Panc1 (cell line): ENCODE measurements around the gene ERFL. TPM values are rescaled to one million over a fixed set of nuclear protein-coding genes. Genes with fewer than 3 reads are reported as not detected.
A peak's percentile ranks its signal among the peaks of the same experiment; 100 is the strongest.

Experiments
- ATAC-seq: fragments of 200-7000 bp; cut with Tn5 transposase; 2 replicates; pipeline ENCODE4 v1.9.1; 2020; ENCODE audit warnings: mild to moderate bottlenecking, moderate library complexity
- BruUV-seq: library from RNA; stranded (reverse); fragments of 400-500 nt; replicated peaks from 2 replicates; lab custom pipeline; 2021; lab: Mats Ljungman, UMichigan
- CTCF ChIA-PET: fragments of 300-600 bp; sonication (Branson Sonifier 250); formaldehyde crosslinking; loops from one replicate; lab custom pipeline; 2022; ENCODE audit warnings: antibody characterized with exemption; lab: Charles Lee
- POLR2A ChIA-PET: fragments of 300-600 bp; sonication (Branson Sonifier 250); formaldehyde crosslinking; loops from one replicate; lab custom pipeline; 2022; ENCODE audit warnings: antibody characterized with exemption; lab: Charles Lee
- DNase-seq: peaks from one replicate; pipeline ENCODE4 v3.0.0-alpha.2; 2010; ENCODE audit warnings: low read depth, low spot score
- H3K27ac ChIP-seq: 2 replicates; pipeline ENCODE4 v1.5.1; 2011; ENCODE audit warnings: mild to moderate bottlenecking, low read length, inconsistent platforms
- H3K27me3 ChIP-seq: fragments of 200-500 bp; sonication (Bioruptor generic); 2 replicates; pipeline ENCODE4 v1.6.0; 2014; ENCODE audit warnings: low read length, inconsistent platforms; ENCODE audit not compliant: control insufficient read depth, insufficient read depth
- H3K36me3 ChIP-seq: fragments of 200-500 bp; sonication (Bioruptor generic); 2 replicates; pipeline ENCODE4 v1.5.1; 2014; ENCODE audit warnings: inconsistent platforms, mild to moderate bottlenecking, low read length, moderate library complexity; ENCODE audit not compliant: control insufficient read depth, insufficient read depth
- H3K4me1 ChIP-seq: 2 replicates; pipeline ENCODE4 v1.5.1; 2011; ENCODE audit warnings: inconsistent platforms, mild to moderate bottlenecking, low read length, moderate library complexity; ENCODE audit not compliant: control insufficient read depth, insufficient read depth
- H3K4me3 ChIP-seq, 2 experiments: 2 replicates each; pipeline ENCODE4 v1.5.1; 2011 to 2012; ENCODE audit warnings: low read depth in 2 of 2, low read length in 2 of 2, mild to moderate bottlenecking in 2 of 2, inconsistent platforms in 1 of 2, moderate library complexity in 1 of 2
- H3K9me3 ChIP-seq: fragments of 200-500 bp; sonication (Bioruptor generic); 2 replicates; pipeline ENCODE4 v1.5.1; 2014; ENCODE audit warnings: low read depth, mild to moderate bottlenecking, inconsistent platforms, low read length, moderate library complexity; ENCODE audit not compliant: control insufficient read depth, insufficient read depth
- POLR2AphosphoS5 ChIP-seq: IDR thresholded peaks from 2 replicates; pipeline ENCODE4 v1.6.1; 2012; ENCODE audit warnings: mild to moderate bottlenecking, low read depth, low read length, moderate library complexity
- SIN3A ChIP-seq: IDR thresholded peaks from 2 replicates; pipeline ENCODE4 v1.6.1; 2012; ENCODE audit warnings: low read depth, mild to moderate bottlenecking, low read length, moderate library complexity, borderline replicate concordance; ENCODE audit not compliant: insufficient read depth
- TCF7L2 ChIP-seq: IDR thresholded peaks from 2 replicates; pipeline ENCODE4 v1.6.1; 2011; ENCODE audit warnings: mild to moderate bottlenecking, low read depth, low read length, inconsistent platforms
- in situ Hi-C: cut with HindIII; loops from 2 replicates; pipeline ENCODE4 v1.10.0; 2016; ENCODE audit warnings: low sequenced_read_pairs, low pct_unique_long_range_greater_than_20kb
- intact Hi-C: fragments of 100-400 bp; cut with micrococcal nuclease; formaldehyde crosslinking; loops from one replicate; pipeline ENCODE4 v1.10.0; 2022; ENCODE audit not compliant: unreplicated experiment
- total RNA-seq: library from RNA; stranded (reverse); gene quantifications from one replicate; pipeline ENCODE4 v1.2.1, GENCODE V29; 2021; ENCODE audit not compliant: unreplicated experiment
- TF ChIP-seq, protein P1 (sequence below): fragments of 450-650 bp; IDR thresholded peaks from 2 replicates; pipeline ENCODE4 v1.5.1; 2017; ENCODE audit warnings: mild to moderate bottlenecking
- TF ChIP-seq, protein P2 (sequence below), 2 experiments: IDR thresholded peaks; 2 replicates each; pipeline ENCODE4 v1.6.1; 2011 to 2012; ENCODE audit warnings: low read depth in 2 of 2, control low read depth in 1 of 2, low read length in 1 of 2, mild to moderate bottlenecking in 1 of 2, moderate library complexity in 1 of 2; ENCODE audit not compliant: insufficient read depth in 1 of 2

ERFL gene
- total RNA-seq, 1 experiment from 2014 or later = 0.18 TPM

DNA sequence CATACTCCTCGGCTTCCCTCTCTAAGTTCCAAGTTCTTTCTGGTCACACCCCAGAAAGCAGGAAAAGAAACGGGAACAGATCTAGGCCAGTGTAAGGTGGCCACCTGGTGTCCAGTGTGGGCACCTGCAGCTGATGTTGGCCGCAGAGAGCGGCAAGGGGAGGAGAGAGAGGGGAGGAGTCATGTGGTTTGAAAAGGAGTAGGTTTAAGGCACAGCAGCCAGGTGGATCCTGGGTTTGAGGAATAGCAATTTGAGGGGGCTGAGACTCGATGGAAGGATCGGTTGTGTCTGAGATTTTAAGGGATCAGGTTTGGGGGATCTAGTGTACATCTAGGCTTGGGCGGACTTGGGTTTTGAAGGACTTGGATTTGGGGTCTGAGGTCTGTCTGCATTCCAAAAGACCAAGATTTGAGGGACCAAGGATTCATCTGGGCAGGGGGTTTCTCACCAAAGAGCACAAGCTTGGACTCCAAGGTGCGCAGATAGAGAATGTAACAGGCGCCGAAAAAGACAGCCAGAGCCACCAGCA, 29.7 kb upstream of the ERFL start:
- H3K4me1 ChIP-seq = peaks cover 7% of the 10 kb centered on the region
- H3K9me3 ChIP-seq = no peaks in the 10 kb centered on the region
- DNase-seq (peak; percentile 41), ATAC-seq (peak; percentile 84)
- ChIA-PET CTCF (no interaction called here), POLR2A (no interaction called here)
- BruUV-seq = no TSS peak
- H3K36me3 ChIP-seq = no peaks in the 10 kb centered on the region
- peak overlapping the region; percentile 66 to 73 for H3K4me3 ChIP-seq
- in situ Hi-C loops = no loop called here
- TF ChIP-seq SIN3A (0 out of 2 replicates have a peak, but pooled peaks have one; percentile 3), TCF7L2 (no peak)
- TF ChIP-seq, protein P1, sequence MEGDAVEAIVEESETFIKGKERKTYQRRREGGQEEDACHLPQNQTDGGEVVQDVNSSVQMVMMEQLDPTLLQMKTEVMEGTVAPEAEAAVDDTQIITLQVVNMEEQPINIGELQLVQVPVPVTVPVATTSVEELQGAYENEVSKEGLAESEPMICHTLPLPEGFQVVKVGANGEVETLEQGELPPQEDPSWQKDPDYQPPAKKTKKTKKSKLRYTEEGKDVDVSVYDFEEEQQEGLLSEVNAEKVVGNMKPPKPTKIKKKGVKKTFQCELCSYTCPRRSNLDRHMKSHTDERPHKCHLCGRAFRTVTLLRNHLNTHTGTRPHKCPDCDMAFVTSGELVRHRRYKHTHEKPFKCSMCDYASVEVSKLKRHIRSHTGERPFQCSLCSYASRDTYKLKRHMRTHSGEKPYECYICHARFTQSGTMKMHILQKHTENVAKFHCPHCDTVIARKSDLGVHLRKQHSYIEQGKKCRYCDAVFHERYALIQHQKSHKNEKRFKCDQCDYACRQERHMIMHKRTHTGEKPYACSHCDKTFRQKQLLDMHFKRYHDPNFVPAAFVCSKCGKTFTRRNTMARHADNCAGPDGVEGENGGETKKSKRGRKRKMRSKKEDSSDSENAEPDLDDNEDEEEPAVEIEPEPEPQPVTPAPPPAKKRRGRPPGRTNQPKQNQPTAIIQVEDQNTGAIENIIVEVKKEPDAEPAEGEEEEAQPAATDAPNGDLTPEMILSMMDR = peak; percentile 89
- TF ChIP-seq, protein P2, sequence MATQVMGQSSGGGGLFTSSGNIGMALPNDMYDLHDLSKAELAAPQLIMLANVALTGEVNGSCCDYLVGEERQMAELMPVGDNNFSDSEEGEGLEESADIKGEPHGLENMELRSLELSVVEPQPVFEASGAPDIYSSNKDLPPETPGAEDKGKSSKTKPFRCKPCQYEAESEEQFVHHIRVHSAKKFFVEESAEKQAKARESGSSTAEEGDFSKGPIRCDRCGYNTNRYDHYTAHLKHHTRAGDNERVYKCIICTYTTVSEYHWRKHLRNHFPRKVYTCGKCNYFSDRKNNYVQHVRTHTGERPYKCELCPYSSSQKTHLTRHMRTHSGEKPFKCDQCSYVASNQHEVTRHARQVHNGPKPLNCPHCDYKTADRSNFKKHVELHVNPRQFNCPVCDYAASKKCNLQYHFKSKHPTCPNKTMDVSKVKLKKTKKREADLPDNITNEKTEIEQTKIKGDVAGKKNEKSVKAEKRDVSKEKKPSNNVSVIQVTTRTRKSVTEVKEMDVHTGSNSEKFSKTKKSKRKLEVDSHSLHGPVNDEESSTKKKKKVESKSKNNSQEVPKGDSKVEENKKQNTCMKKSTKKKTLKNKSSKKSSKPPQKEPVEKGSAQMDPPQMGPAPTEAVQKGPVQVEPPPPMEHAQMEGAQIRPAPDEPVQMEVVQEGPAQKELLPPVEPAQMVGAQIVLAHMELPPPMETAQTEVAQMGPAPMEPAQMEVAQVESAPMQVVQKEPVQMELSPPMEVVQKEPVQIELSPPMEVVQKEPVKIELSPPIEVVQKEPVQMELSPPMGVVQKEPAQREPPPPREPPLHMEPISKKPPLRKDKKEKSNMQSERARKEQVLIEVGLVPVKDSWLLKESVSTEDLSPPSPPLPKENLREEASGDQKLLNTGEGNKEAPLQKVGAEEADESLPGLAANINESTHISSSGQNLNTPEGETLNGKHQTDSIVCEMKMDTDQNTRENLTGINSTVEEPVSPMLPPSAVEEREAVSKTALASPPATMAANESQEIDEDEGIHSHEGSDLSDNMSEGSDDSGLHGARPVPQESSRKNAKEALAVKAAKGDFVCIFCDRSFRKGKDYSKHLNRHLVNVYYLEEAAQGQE (IDR thresholded peaks at IDR 0.05; ENCODE audit: insufficient read depth in 1 of 2, low read depth in 2 of 2, low read length in 1 of 2) = no peak
- intact Hi-C loops = loop anchor here (5.0 kb wide), 1 partner anchor 81 kb away; the partner anchor contains the start of gene CD79A
- H3K27me3 ChIP-seq = no peaks in the 10 kb centered on the region
- H3K27ac ChIP-seq = peak overlapping the region; percentile 65

DNA sequence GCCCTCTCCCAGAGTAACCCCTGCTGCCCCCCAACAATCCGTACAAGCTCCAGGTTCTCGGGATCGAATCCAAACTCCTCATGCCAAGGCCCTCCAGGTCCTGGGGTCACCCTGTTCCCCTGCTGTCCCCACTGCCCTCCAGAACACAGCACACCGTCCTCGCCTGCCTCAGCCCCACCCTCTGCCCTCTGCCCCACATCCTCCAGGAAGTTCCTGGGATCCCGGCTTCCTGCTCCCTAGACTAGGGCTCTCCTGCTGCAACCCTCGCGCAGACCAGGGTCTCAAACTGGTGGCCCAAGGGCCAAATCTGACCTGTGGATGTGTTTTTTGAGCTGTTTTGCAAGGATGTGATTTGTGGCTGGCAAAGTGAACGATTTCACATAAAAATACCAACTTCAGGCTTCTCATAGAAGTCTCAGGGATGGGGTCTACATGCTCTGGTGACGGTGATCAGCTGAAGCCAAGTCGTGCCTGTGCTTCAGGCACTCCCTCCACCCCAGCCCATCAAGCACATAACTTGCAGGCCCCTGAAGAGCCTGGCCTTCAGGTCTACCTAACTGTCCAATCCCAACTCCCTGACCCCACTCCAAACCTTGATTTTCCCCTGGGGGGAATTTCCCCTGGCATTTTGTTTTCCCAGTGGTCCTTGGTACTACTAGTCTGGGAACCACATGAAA, 29.1 kb upstream of the ERFL start:
- DNase-seq (no peak), ATAC-seq (no peak)
- ChIA-PET CTCF (no interaction called here), POLR2A (no interaction called here)
- H3K4me3 ChIP-seq = peak overlapping the region in 1 of 2 experiments; percentile 14; a peak in 1 of 4 replicates
- TF ChIP-seq TCF7L2 = no peak
- TF ChIP-seq SIN3A = no peak
- no peak for TF ChIP-seq POLR2AphosphoS5
- TF ChIP-seq, protein P1 = no peak
- TF ChIP-seq, protein P2 (IDR thresholded peaks at IDR 0.05; ENCODE audit: insufficient read depth in 1 of 2, low read depth in 2 of 2, low read length in 1 of 2) = no peak
- H3K27ac ChIP-seq = peak overlapping the region; percentile 48; the same call in 1 of the 2 replicates
- intact Hi-C loops (loop anchor here (5.0 kb wide), 1 partner anchor 80 kb away; the partner anchor contains the start of gene CD79A), in situ Hi-C loops (no loop called here)
- H3K9me3 ChIP-seq = no peaks in the 10 kb centered on the region
- H3K27me3 ChIP-seq = no peaks in the 10 kb centered on the region
- no peaks in the 10 kb centered on the region for H3K36me3 ChIP-seq
- peaks cover 7% of the 10 kb centered on the region for H3K4me1 ChIP-seq
- BruUV-seq = no TSS peak
